Stomach (tissue), 4 donors: Measurements from ENCODE around the gene FLYWCH1.

Source experiments
- EP300 ChIP-seq: sonication (generic); formaldehyde crosslinking; IDR thresholded peaks from one replicate; pipeline ENCODE4 v1.6.1; 2017; ENCODE audit warnings: antibody characterized with exemption
- POLR2A ChIP-seq, 4 donors: fragments of 450-650 bp; IDR thresholded peaks; one replicate each; pipeline ENCODE4 v1.6.1; 2016; ENCODE audit warnings: antibody characterized with exemption in 4 of 4, control low read depth in 2 of 4, mild to moderate bottlenecking in 1 of 4, moderate library complexity in 1 of 4
- TF ChIP-seq, protein P1 (sequence below), 7 experiments: fragments of 450-650 bp in 4 of 7; fragments of 200-600 bp in 3 of 7; sonication (generic) in 3 of 7; IDR thresholded peaks; one replicate each; pipeline ENCODE4 v1.5.1; 2016 to 2019; ENCODE audit warnings: antibody characterized with exemption in 7 of 7, control low read depth in 2 of 7, mild to moderate bottlenecking in 1 of 7

DNA sequence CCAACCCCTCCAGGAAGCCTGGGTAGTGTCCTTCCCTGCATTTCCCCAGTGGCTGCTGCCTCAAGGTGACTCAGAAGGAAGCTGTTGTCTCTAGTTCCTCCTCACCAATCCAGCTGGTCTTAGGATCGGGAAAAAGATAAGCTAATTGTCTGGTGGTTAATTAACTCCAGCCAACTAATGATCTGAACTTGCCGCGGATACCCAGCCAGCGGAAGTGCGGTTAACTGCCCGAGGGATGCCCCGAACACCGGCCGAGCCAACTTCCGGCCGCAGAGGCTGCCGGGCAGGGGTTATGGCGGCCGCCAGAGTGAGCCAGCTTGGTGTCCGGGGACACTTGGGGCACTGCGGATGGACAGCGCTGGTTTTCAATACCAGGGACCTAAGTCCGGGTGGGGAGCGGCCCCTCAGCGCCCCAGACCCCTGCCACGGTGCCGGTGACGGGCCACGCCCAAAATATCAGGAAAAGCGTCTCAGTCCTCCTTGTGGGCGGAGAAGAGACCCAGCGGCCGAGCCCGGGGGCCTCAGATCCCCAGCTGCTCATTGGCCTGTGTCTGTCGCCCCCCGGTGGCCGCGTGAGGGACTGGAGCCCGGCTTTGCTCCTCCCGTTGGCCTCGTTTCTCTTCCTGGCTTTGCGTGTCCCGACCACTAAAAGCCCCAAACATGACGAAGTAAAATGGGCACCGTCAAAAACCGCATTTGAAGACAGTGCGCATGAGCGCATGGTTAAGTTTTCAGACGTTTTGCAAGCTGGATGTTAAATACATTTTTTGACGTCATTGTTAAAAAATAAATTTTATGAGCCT lies 43.5 kb upstream of the FLYWCH1 start:
- TF ChIP-seq, protein P1, sequence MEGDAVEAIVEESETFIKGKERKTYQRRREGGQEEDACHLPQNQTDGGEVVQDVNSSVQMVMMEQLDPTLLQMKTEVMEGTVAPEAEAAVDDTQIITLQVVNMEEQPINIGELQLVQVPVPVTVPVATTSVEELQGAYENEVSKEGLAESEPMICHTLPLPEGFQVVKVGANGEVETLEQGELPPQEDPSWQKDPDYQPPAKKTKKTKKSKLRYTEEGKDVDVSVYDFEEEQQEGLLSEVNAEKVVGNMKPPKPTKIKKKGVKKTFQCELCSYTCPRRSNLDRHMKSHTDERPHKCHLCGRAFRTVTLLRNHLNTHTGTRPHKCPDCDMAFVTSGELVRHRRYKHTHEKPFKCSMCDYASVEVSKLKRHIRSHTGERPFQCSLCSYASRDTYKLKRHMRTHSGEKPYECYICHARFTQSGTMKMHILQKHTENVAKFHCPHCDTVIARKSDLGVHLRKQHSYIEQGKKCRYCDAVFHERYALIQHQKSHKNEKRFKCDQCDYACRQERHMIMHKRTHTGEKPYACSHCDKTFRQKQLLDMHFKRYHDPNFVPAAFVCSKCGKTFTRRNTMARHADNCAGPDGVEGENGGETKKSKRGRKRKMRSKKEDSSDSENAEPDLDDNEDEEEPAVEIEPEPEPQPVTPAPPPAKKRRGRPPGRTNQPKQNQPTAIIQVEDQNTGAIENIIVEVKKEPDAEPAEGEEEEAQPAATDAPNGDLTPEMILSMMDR (IDR thresholded peaks at IDR 0.05) = peak in 5 of 7 experiments; percentile 94 to 99 (median 97)
- TF ChIP-seq POLR2A (IDR thresholded peaks at IDR 0.05) (peak in 1 of 4 donors; percentile 14), EP300 (no peak)
